GM12878 (cell line): ENCODE data around the gene RALB. TPM values are rescaled to one million over a fixed set of nuclear protein-coding genes. Genes with fewer than 3 reads are reported as not detected.

Source experiments
- ATAC-seq: fragments of 200-7000 bp; cut with Tn5 transposase; 3 replicates; pipeline ENCODE4 v1.9.1; 2020; ENCODE audit warnings: mild to moderate bottlenecking, moderate library complexity
- BruUV-seq: library from RNA; stranded (reverse); fragments of 400-500 nt; replicated peaks from 2 replicates; lab custom pipeline; 2021; lab: Mats Ljungman, UMichigan
- CTCF ChIA-PET: fragments of 300-600 bp; sonication (Branson Sonifier 250); formaldehyde crosslinking; extraction: SDS; loops from one replicate; lab custom pipeline; 2021; ENCODE audit warnings: inconsistent platforms; lab: Yijun Ruan, JAX
- POLR2A ChIA-PET: fragments of 350-600 bp; formaldehyde crosslinking; extraction: SDS; loops from one replicate; lab custom pipeline; 2021; ENCODE audit warnings: inconsistent platforms; lab: Charles Lee
- RAD21 ChIA-PET: fragments of 300-600 bp; sonication (Branson Sonifier 250); formaldehyde crosslinking; loops from one replicate; lab custom pipeline; 2023; ENCODE audit warnings: antibody characterized with exemption; ENCODE audit not compliant: unreplicated experiment; lab: Charles Lee
- SMC1A ChIA-PET: fragments of 300-600 bp; sonication (Branson Sonifier 250); formaldehyde crosslinking; loops from one replicate; lab custom pipeline; 2023; ENCODE audit not compliant: unreplicated experiment, uncharacterized antibody; lab: Charles Lee
- DNase-seq: peaks from one replicate; pipeline ENCODE4 v3.0.0-alpha.2; 2011; ENCODE audit warnings: low read depth, low spot score
- FAIRE-seq: peaks from 3 replicates; lab custom pipeline; 2011; peaks lifted over from hg19 to GRCh38; lab: Jason Lieb, UNC
- H2AFZ ChIP-seq: 2 replicates; pipeline ENCODE4 v1.6.0; 2011; ENCODE audit warnings: low read depth, low read length, control low read depth; ENCODE audit not compliant: control insufficient read depth
- H3K27ac ChIP-seq: 2 replicates; pipeline ENCODE4 v1.5.1; 2011; ENCODE audit warnings: control low read depth; ENCODE audit not compliant: control insufficient read depth, insufficient read depth
- H3K27me3 ChIP-seq, 2 experiments: replicated peaks in 1 of 2; 2 replicates each; pipeline versions ENCODE4 v1.6.0 to v1.6.1; 2011; ENCODE audit warnings: low read length in 1 of 2; ENCODE audit not compliant: control insufficient read depth in 2 of 2, insufficient read depth in 2 of 2
- H3K36me3 ChIP-seq, 2 experiments: 2 replicates each; pipeline ENCODE4 v1.5.1; 2011; ENCODE audit warnings: low read length in 1 of 2; ENCODE audit not compliant: control insufficient read depth in 2 of 2, insufficient read depth in 2 of 2
- H3K4me1 ChIP-seq: 2 replicates; pipeline ENCODE4 v1.6.1; 2011; ENCODE audit warnings: mild to moderate bottlenecking, low read length, moderate library complexity, mixed read lengths; ENCODE audit not compliant: control insufficient read depth, insufficient read depth
- H3K4me2 ChIP-seq: 2 replicates; pipeline ENCODE4 v1.6.0; 2011; ENCODE audit warnings: control low read depth; ENCODE audit not compliant: control insufficient read depth, insufficient read depth
- H3K4me3 ChIP-seq: fragments of 200-600 bp; sonication (generic); 2 replicates; pipeline ENCODE4 v1.5.1; 2016
- H3K79me2 ChIP-seq: 2 replicates; pipeline ENCODE4 v1.6.0; 2011; ENCODE audit warnings: low read length; ENCODE audit not compliant: control insufficient read depth, insufficient read depth
- H3K9ac ChIP-seq: 2 replicates; pipeline ENCODE4 v1.8.0; 2011; ENCODE audit warnings: low read length, control low read depth, mixed read lengths; ENCODE audit not compliant: control insufficient read depth, insufficient read depth
- H3K9me3 ChIP-seq: replicated peaks from 3 replicates; pipeline ENCODE4 v1.5.1; 2011; ENCODE audit warnings: mild to moderate bottlenecking, low read length; ENCODE audit not compliant: control insufficient read depth, insufficient read depth
- H4K20me1 ChIP-seq: 2 replicates; pipeline ENCODE4 v1.6.0; 2011; ENCODE audit not compliant: control insufficient read depth, insufficient read depth
- CHD4 ChIP-seq: fragments of 200-600 bp; sonication (generic); IDR thresholded peaks from 2 replicates; pipeline ENCODE4 v1.6.1; 2016; ENCODE audit warnings: mild to moderate bottlenecking
- DPF2 ChIP-seq: fragments of 450-650 bp; IDR thresholded peaks from 2 replicates; pipeline ENCODE4 v1.6.1; 2017; ENCODE audit warnings: mild to moderate bottlenecking
- MTA2 ChIP-seq: fragments of 450-650 bp; IDR thresholded peaks from 2 replicates; pipeline ENCODE4 v1.6.1; 2016; ENCODE audit warnings: low read depth, mild to moderate bottlenecking, moderate library complexity
- PML ChIP-seq: IDR thresholded peaks from 2 replicates; pipeline ENCODE4 v1.6.1; 2012; ENCODE audit warnings: low read length, inconsistent platforms
- RAD51 ChIP-seq: fragments of 450-650 bp; IDR thresholded peaks from 2 replicates; pipeline ENCODE4 v1.6.1; 2016; ENCODE audit warnings: moderate library complexity, mild to moderate bottlenecking, inconsistent platforms
- RFX5 ChIP-seq: IDR thresholded peaks from 2 replicates; pipeline ENCODE4 v1.6.1; 2011; ENCODE audit warnings: low read depth, low read length, improper control_type of control experiment
- SP1 ChIP-seq: IDR thresholded peaks from one replicate; pipeline ENCODE4 v1.6.1; 2011; ENCODE audit warnings: low read depth, low read length
- TARDBP ChIP-seq: IDR thresholded peaks from 2 replicates; pipeline ENCODE4 v1.6.1; 2016; ENCODE audit warnings: borderline replicate concordance
- ZNF24 ChIP-seq: fragments of 450-650 bp; IDR thresholded peaks from 2 replicates; pipeline ENCODE4 v1.6.1; 2017; ENCODE audit warnings: antibody characterized with exemption, mild to moderate bottlenecking
- WGBS: methylation state at CpG from one replicate; pipeline ENCODE4 v1.1.6; 2016; ENCODE audit warnings: low lambda C conversion rate; ENCODE audit not compliant: insufficient replicate concordance, insufficient coverage; ENCODE audit errors: missing lambda C conversion rate; 5-methylcytosine and 5-hydroxymethylcytosine counted together
- in situ Hi-C: fragments of 300-500 bp; cut with MboI; formaldehyde crosslinking; loops from 9 replicates; pipeline ENCODE4 v1.14.3; 2018; ENCODE audit warnings: mixed read lengths
- intact Hi-C: fragments of 100-400 bp; cut with micrococcal nuclease; formaldehyde crosslinking; loops from one replicate; pipeline ENCODE4 v1.14.2; 2022; ENCODE audit not compliant: unreplicated experiment
- polyA plus RNA-seq, 11 experiments: library from polyadenylated mRNA; depleted of rRNA in 4 of 11; unstranded in 6 of 11; stranded (reverse) in 5 of 11; fragments of >200 nt; fragmentation: Nextera tagmentation in 4 of 11; fragmentation: Illumina TruSeq in 1 of 11; extraction: Ambion mirVana in 4 of 11; extraction: Trizol in 1 of 11; gene quantifications; 1 replicate in 1 of 11; 2 replicates in 10 of 11; pipeline versions ENCODE4 v1.2.1 to v1.2.3, GENCODE V29; 2011 to 2016; ENCODE audit warnings: inconsistent platforms in 2 of 11, missing spikeins in 2 of 11, low read depth in 1 of 11
- total RNA-seq, 4 experiments: library from RNA; depleted of rRNA in 3 of 4; stranded (reverse); fragments of >200 nt in 3 of 4; fragmentation: Illumina TruSeq in 1 of 4; extraction: Trizol in 1 of 4; gene quantifications; 2 replicates each; pipeline versions ENCODE4 v1.2.1 to v1.2.3, GENCODE V29; 2013 to 2021
- TF ChIP-seq, protein P1 (sequence below), 3 experiments: IDR thresholded peaks in 2 of 3; conservative IDR thresholded peaks in 1 of 3; 2 replicates each; pipeline ENCODE4 v1.5.1; 2011; ENCODE audit warnings: low read depth in 3 of 3, low read length in 3 of 3, mild to moderate bottlenecking in 3 of 3, control low read depth in 2 of 3, moderate library complexity in 2 of 3, inconsistent platforms in 1 of 3, mixed read lengths in 1 of 3; ENCODE audit not compliant: control insufficient read depth in 2 of 3, insufficient read depth in 1 of 3; ENCODE audit errors: extremely low read depth in 1 of 3
- TF ChIP-seq, protein P2 (sequence below): fragments of 450-650 bp; IDR thresholded peaks from 2 replicates; pipeline ENCODE4 v1.6.1; 2017; ENCODE audit warnings: antibody characterized with exemption, mild to moderate bottlenecking, moderate library complexity

The RALB gene
- total and polyA plus RNA-seq, 10 of the 15 experiments (the other 5 are each of a cell fraction or from before 2014, with no cell fraction given): 8.3 to 54.0 (median 24.2) TPM

- SMC1A ChIA-PET: interaction anchor here (1.0 to 2.8 kb wide), 5 partner anchors 9 to 113 kb away, joined by 3 to 15 read pairs (median 3); no protein-coding TSS in a partner anchor
- RAD21 ChIA-PET: interaction anchor here (1.4 to 4.2 kb wide), 3 partner anchors 26 to 55 kb away, joined by 3 to 23 read pairs (median 4); partner anchors contain the start of gene RALB
- WGBS: 84% methylated on average over 1 of the region's 1 CpG
- Histone ChIP-seq H2AFZ (no peak overlapping the region), H3K27ac (peak overlapping the region; percentile 98), H3K36me3 (peaks cover 2 to 12% of the 10 kb centered on the region in 2 experiments; a peak in 3 of 4 replicates), H4K20me1 (no peaks in the 10 kb centered on the region), H3K9me3 (no peaks in the 10 kb centered on the region), H3K4me3 (0 out of 2 replicates have a peak overlapping the region, but pooled peaks have one; percentile 42), H3K79me2 (no peaks in the 10 kb centered on the region; the same call in none of the 2 replicates), H3K27me3 (no peaks in the 10 kb centered on the region), H3K4me2 (peak overlapping the region; percentile 85), H3K9ac (peak overlapping the region; percentile 62), H3K4me1 (peaks cover 17% of the 10 kb centered on the region)
- TF ChIP-seq ZNF24: no peak
- TF ChIP-seq MTA2: no peak
- TF ChIP-seq RAD51: peak; percentile 36; the same call in 1 of the 2 replicates
- no peak for FAIRE-seq
- DNase-seq: no peak
- no TSS peak for BruUV-seq
- POLR2A ChIA-PET: no interaction called here
- ATAC-seq: no peak
- CTCF ChIA-PET: interaction anchor here (1.5 kb wide), 1 partner anchor 25 kb away, joined by 5 read pairs; no protein-coding TSS in a partner anchor
- intact Hi-C loops (no loop called here), in situ Hi-C loops (no loop called here)
These were observed 35.3 kb downstream of the RALB start for GRCh38 chr2:120288016-120288373.

DNA sequence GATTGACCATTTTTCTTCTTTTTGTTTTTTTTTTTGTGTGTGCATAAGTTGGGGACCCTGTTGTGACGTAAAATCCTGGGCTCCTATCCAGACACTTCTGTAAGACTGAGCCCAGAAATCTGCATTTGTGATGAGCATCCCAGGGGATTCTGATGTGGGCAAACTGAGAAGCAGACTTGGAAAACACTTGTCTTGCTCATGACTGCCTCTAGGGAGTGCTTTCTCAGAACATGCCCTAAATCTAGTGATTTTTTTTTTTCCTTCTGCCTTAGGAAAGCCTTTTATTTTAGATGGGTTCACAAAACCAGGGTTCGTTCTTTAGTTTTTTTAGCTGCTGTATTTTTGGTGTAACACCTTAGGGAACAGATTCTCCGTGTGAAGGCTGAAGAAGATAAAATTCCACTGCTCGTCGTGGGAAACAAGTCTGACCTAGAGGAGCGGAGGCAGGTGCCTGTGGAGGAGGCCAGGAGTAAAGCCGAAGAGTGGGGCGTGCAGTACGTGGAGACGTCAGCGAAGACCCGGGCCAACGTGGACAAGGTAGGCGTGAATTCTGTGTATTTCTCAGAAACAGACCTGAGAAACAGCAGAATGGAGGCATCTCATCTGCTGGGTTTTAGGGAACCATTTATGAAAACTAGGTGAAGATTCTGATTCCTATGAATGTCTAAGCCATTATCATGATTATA lies 36.7 kb downstream of the RALB start:
- FAIRE-seq (no peak), DNase-seq (no peak), ATAC-seq (no peak)
- H3K27me3 ChIP-seq: no peaks in the 10 kb centered on the region
- intact Hi-C loops (no loop called here), in situ Hi-C loops (no loop called here)
- no peaks in the 10 kb centered on the region for H4K20me1 ChIP-seq
- ChIA-PET RAD21 (interaction anchor here (0.9 to 4.2 kb wide), 5 partner anchors 9 to 57 kb away, joined by 3 to 23 read pairs (median 3); partner anchors contain the start of gene RALB), POLR2A (interaction anchor here (0.7 kb wide), 1 partner anchor 530 kb away, joined by 5 read pairs; the partner anchor contains the start of gene PTPN4), CTCF (interaction anchor here (0.6 to 1.5 kb wide), 3 partner anchors 9 to 66 kb away, joined by 3 to 5 read pairs (median 3); partner anchors contain the start of gene TMEM185B), SMC1A (interaction anchor here (0.7 to 1.5 kb wide), 2 partner anchors 19 to 278 kb away, joined by 3 read pairs; no protein-coding TSS in a partner anchor)
- H3K79me2 ChIP-seq: no peaks in the 10 kb centered on the region; the same call in none of the 2 replicates
- H3K4me3 ChIP-seq: no peak overlapping the region
- peaks cover 2 to 16% of the 10 kb centered on the region in 2 experiments for H3K36me3 ChIP-seq
- BruUV-seq: no TSS peak
- H3K9ac ChIP-seq: no peak overlapping the region
- no peak overlapping the region for H3K27ac ChIP-seq
- no peaks in the 10 kb centered on the region for H3K9me3 ChIP-seq
- H2AFZ ChIP-seq: no peak overlapping the region
- no peak overlapping the region for H3K4me2 ChIP-seq
- H3K4me1 ChIP-seq: peaks cover 29% of the 10 kb centered on the region
- WGBS: 85% methylated on average over 14 of the region's 14 CpGs
- TF ChIP-seq CHD4: no peak
- TF ChIP-seq RFX5: no peak
- no peak for TF ChIP-seq DPF2
- TF ChIP-seq TARDBP: no peak
- TF ChIP-seq, protein P1, sequence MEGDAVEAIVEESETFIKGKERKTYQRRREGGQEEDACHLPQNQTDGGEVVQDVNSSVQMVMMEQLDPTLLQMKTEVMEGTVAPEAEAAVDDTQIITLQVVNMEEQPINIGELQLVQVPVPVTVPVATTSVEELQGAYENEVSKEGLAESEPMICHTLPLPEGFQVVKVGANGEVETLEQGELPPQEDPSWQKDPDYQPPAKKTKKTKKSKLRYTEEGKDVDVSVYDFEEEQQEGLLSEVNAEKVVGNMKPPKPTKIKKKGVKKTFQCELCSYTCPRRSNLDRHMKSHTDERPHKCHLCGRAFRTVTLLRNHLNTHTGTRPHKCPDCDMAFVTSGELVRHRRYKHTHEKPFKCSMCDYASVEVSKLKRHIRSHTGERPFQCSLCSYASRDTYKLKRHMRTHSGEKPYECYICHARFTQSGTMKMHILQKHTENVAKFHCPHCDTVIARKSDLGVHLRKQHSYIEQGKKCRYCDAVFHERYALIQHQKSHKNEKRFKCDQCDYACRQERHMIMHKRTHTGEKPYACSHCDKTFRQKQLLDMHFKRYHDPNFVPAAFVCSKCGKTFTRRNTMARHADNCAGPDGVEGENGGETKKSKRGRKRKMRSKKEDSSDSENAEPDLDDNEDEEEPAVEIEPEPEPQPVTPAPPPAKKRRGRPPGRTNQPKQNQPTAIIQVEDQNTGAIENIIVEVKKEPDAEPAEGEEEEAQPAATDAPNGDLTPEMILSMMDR (IDR thresholded peaks at IDR 0.05 in 2 of 3, conservative IDR thresholded peaks at IDR 0.05 in 1 of 3; ENCODE audit: control insufficient read depth in 2 of 3, extremely low read depth in 1 of 3, insufficient read depth in 1 of 3, low read depth in 3 of 3, low read length in 3 of 3): no peak
- TF ChIP-seq, protein P2, sequence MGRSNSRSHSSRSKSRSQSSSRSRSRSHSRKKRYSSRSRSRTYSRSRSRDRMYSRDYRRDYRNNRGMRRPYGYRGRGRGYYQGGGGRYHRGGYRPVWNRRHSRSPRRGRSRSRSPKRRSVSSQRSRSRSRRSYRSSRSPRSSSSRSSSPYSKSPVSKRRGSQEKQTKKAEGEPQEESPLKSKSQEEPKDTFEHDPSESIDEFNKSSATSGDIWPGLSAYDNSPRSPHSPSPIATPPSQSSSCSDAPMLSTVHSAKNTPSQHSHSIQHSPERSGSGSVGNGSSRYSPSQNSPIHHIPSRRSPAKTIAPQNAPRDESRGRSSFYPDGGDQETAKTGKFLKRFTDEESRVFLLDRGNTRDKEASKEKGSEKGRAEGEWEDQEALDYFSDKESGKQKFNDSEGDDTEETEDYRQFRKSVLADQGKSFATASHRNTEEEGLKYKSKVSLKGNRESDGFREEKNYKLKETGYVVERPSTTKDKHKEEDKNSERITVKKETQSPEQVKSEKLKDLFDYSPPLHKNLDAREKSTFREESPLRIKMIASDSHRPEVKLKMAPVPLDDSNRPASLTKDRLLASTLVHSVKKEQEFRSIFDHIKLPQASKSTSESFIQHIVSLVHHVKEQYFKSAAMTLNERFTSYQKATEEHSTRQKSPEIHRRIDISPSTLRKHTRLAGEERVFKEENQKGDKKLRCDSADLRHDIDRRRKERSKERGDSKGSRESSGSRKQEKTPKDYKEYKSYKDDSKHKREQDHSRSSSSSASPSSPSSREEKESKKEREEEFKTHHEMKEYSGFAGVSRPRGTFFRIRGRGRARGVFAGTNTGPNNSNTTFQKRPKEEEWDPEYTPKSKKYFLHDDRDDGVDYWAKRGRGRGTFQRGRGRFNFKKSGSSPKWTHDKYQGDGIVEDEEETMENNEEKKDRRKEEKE: no peak
- no peak for TF ChIP-seq PML
- TF ChIP-seq SP1: no peak
